Tibial nerve (tissue), 4 donors: ENCODE results near the gene HOXC10. TPM values are rescaled to one million over a fixed set of nuclear protein-coding genes. Genes with fewer than 3 reads are reported as not detected.

ENCODE experiments used
- DNase-seq, 2 donors: peaks; one replicate each; pipeline ENCODE4 v3.0.0-alpha.2; 2019; ENCODE audit warnings: low spot score in 2 of 2
- H3K27ac ChIP-seq, 4 donors: fragments of 200-600 bp; sonication (generic) in 3 of 4; one replicate each; pipeline ENCODE4 v1.5.1; 2017 to 2019; ENCODE audit warnings: mild to moderate bottlenecking in 1 of 4
- H3K27me3 ChIP-seq, 2 donors: fragments of 200-600 bp; sonication (generic) in 1 of 2; one replicate each; pipeline versions ENCODE4 v1.5.1 to v1.6.0; 2017 to 2019
- H3K36me3 ChIP-seq, 3 donors: fragments of 200-600 bp; sonication (generic); one replicate each; pipeline ENCODE4 v1.5.1; 2018 to 2019
- H3K4me1 ChIP-seq, 4 donors: fragments of 200-600 bp; sonication (generic) in 3 of 4; one replicate each; pipeline ENCODE4 v1.5.1; 2017 to 2019
- H3K4me3 ChIP-seq, 4 donors: fragments of 200-600 bp; sonication (generic) in 3 of 4; one replicate each; pipeline ENCODE4 v1.5.1; 2017 to 2019; ENCODE audit warnings: mild to moderate bottlenecking in 1 of 4, moderate library complexity in 1 of 4
- H3K9me3 ChIP-seq, 4 donors: fragments of 200-600 bp; sonication (generic) in 3 of 4; one replicate each; pipeline ENCODE4 v1.5.1; 2017 to 2019
- CTCF ChIP-seq, 5 experiments: fragments of 200-600 bp in 3 of 5; fragments of 450-650 bp in 2 of 5; sonication (generic) in 3 of 5; IDR thresholded peaks; one replicate each; pipeline ENCODE4 v1.5.1; 2016 to 2019; ENCODE audit warnings: antibody characterized with exemption in 5 of 5, mild to moderate bottlenecking in 3 of 5, moderate library complexity in 2 of 5
- EP300 ChIP-seq, 2 donors: sonication (generic); formaldehyde crosslinking; IDR thresholded peaks; one replicate each; pipeline ENCODE4 v1.6.1; 2017; ENCODE audit warnings: antibody characterized with exemption in 2 of 2, mild to moderate bottlenecking in 1 of 2
- POLR2A ChIP-seq, 2 donors: fragments of 450-650 bp; IDR thresholded peaks; one replicate each; pipeline ENCODE4 v1.6.1; 2017; ENCODE audit warnings: antibody characterized with exemption in 2 of 2, mild to moderate bottlenecking in 2 of 2, moderate library complexity in 2 of 2
- WGBS, 2 donors: methylation state at CpG; one replicate each; pipeline ENCODE4 v1.1.5; 2018; 5-methylcytosine and 5-hydroxymethylcytosine counted together
- total RNA-seq, 4 donors: library from RNA; depleted of rRNA; stranded (reverse); fragments of >200 nt; gene quantifications; one replicate each; pipeline ENCODE4 v1.1.0, GENCODE V29; 2016

Gene HOXC10
- total RNA-seq, 4 donors from 2014 or later: 1.7 to 6.1 (median 2.5) TPM

DNA sequence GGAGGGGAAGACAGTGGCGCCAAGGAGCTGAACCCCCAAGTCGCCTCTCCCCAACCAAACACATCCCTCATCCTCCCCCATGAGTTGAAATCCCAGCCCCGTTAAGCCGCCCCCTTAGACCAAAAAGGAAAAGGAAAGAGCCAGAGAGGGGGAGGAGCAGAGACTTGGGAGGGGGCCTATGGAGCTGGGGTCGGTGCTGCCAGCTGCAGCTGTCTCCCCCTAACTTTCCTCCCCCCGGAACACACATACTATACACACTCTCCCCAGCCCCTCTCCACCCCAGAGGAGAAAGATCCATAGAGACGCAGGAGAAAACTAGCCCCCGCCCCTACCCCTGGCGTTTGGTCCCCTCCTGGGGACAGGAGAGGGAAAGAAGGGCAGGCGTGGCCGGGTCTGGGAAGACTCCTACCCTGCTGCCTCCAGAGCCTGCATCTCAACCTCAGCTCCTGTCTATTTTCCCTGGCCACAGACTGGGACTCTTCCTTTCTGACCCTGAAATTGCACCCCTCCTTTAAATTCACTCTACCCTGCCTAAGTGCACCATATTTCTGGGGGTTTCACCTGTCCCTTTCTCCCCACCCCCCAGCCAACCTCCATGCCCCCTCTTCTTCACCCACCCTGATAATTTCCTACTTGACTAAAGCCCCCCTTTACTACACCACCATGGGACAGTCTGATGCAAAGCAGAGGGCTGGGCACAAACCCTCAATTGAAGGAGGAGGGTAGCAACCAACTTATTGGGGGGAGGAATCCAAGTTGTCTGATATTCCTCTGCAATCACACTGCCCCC, 13.4 kb downstream of the HOXC10 start:
- TF ChIP-seq CTCF (IDR thresholded peaks at IDR 0.05) (no peak), EP300 (IDR thresholded peaks at IDR 0.05) (no peak), POLR2A (IDR thresholded peaks at IDR 0.05) (no peak)
- Histone ChIP-seq H3K36me3 (peaks cover 0 to 4% (median 0%) of the 10 kb centered on the region in 3 donors), H3K4me1 (peaks cover 0 to 90% (median 18%) of the 10 kb centered on the region in 4 donors), H3K9me3 (no peaks in the 10 kb centered on the region), H3K27ac (peak overlapping the region; percentile 86 to 99 (median 94)), H3K4me3 (peak overlapping the region in 3 of 4 donors; percentile 57 to 83 (median 64)), H3K27me3 (peaks cover 0 to 76% of the 10 kb centered on the region in 2 donors)
- whole genome bisulfite sequencing, 2 donors: 26 to 27% methylated on average over 11 of the region's 11 CpGs
- no peak for DNase-seq

GRCh38 chr12:53998900-53999236, 13.9 kb downstream of the HOXC10 start:
- peak overlapping the region; percentile 51 to 83 (median 60) for H3K4me3 ChIP-seq
- peaks cover 0 to 74% of the 10 kb centered on the region in 2 donors for H3K27me3 ChIP-seq
- H3K36me3 ChIP-seq: peaks cover 0 to 4% (median 0%) of the 10 kb centered on the region in 3 donors
- H3K27ac ChIP-seq: peak overlapping the region; percentile 86 to 99 (median 94)
- H3K9me3 ChIP-seq: no peaks in the 10 kb centered on the region
- 7 to 9% methylated on average over 13 of the region's 13 CpGs for WGBS, 2 donors
- DNase-seq: no peak
- TF ChIP-seq POLR2A (IDR thresholded peaks at IDR 0.05): no peak
- TF ChIP-seq CTCF (IDR thresholded peaks at IDR 0.05): no peak
- no peak for TF ChIP-seq EP300 (IDR thresholded peaks at IDR 0.05)
- H3K4me1 ChIP-seq: peaks cover 0 to 95% (median 18%) of the 10 kb centered on the region in 4 donors

GRCh38 chr12:53999559-54000115, 14.7 kb downstream of the HOXC10 start:
- peaks cover 0 to 95% (median 13%) of the 10 kb centered on the region in 4 donors for H3K4me1 ChIP-seq
- H3K4me3 ChIP-seq: peak overlapping the region; percentile 51 to 83 (median 60)
- peaks cover 0 to 4% (median 0%) of the 10 kb centered on the region in 3 donors for H3K36me3 ChIP-seq
- no peaks in the 10 kb centered on the region for H3K9me3 ChIP-seq
- H3K27me3 ChIP-seq: peaks cover 0 to 67% of the 10 kb centered on the region in 2 donors
- WGBS, 2 donors: 2% methylated on average over 34 to 35 of the region's 35 CpGs
- peak overlapping the region; percentile 86 to 99 (median 94) for H3K27ac ChIP-seq
- TF ChIP-seq CTCF (IDR thresholded peaks at IDR 0.05): no peak
- peak in 1 of 2 donors; percentile 61 for TF ChIP-seq EP300 (IDR thresholded peaks at IDR 0.05)
- peak in 1 of 2 donors; percentile 84 for DNase-seq

DNA sequence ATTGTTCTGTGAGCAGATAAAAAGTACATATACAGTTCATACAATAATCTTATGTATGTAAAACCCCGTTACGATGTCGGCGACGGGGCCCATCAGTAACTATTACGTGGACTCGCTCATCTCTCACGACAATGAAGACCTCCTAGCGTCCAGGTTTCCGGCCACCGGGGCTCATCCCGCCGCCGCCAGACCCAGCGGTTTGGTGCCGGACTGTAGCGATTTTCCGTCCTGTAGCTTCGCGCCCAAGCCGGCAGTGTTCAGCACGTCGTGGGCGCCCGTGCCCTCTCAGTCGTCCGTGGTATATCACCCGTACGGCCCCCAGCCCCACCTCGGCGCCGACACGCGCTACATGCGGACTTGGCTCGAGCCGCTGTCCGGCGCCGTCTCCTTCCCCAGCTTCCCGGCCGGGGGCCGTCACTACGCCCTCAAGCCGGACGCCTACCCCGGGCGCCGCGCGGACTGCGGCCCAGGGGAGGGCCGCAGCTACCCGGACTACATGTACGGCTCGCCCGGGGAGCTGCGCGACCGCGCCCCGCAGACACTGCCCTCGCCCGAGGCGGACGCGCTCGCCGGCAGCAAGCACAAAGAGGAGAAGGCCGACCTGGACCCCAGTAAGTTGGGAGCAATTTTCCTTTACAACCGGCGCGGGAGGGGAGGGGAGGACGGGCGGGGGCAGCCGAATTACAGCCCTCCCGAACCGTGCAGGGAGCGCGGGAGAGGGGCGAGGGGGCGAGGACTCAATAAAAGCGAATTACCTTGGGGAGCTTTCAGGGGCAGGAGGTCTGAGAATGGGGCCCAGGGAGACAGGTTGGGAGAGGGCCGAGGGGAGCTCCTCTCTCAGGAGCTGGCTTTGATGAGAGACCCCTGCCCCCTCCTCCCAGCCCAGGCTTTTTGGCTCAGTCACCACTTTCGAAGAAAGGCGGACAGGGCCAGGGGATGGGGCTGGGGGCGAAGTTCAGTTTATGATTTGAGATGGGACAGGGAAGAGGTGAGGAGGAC, 15.5 kb downstream of the HOXC10 start, which contains the start of gene HOXC9:
Gene HOXC9 (plus strand): TSS at position 46 of the 999 bp plus-strand sequence. CDS start 28 bp downstream, at position 74.
- peak within 1 kb of the TSS; percentile 51 to 83 (median 60) for H3K4me3 ChIP-seq
- TF ChIP-seq EP300 (IDR thresholded peaks at IDR 0.05): peak in 1 of 2 donors; percentile 42
- TF ChIP-seq POLR2A (IDR thresholded peaks at IDR 0.05): no peak
- peak in 1 of 5 experiments; percentile 12 for TF ChIP-seq CTCF (IDR thresholded peaks at IDR 0.05)
- H3K9me3 ChIP-seq: no peaks in the 10 kb centered on the region
- DNase-seq: no peak
- peaks cover 0 to 90% (median 12%) of the 10 kb centered on the region in 4 donors for H3K4me1 ChIP-seq
- H3K27me3 ChIP-seq: peaks cover 0 to 65% of the 10 kb centered on the region in 2 donors
- H3K36me3 ChIP-seq: peaks cover 0 to 4% (median 0%) of the 10 kb centered on the region in 3 donors
- peak within 1 kb of the TSS; percentile 86 to 99 (median 94) for H3K27ac ChIP-seq
- WGBS, 2 donors: 2 to 4% methylated on average over 64 to 68 of the region's 87 CpGs
